HG03175 (cell line): ENCODE data around the gene TTLL11.

ENCODE experiments used
- ATAC-seq: cut with Tn5 transposase; IDR thresholded peaks from one replicate; pipeline ENCODE4 v1.9.1; 2021; ENCODE audit warnings: mild to moderate bottlenecking, moderate library complexity; ENCODE audit not compliant: unreplicated experiment

Gene TTLL11

GRCh38 chr9:122053567-122054350 lies 39.3 kb downstream of the TTLL11 start:
- ATAC-seq = no peak

DNA sequence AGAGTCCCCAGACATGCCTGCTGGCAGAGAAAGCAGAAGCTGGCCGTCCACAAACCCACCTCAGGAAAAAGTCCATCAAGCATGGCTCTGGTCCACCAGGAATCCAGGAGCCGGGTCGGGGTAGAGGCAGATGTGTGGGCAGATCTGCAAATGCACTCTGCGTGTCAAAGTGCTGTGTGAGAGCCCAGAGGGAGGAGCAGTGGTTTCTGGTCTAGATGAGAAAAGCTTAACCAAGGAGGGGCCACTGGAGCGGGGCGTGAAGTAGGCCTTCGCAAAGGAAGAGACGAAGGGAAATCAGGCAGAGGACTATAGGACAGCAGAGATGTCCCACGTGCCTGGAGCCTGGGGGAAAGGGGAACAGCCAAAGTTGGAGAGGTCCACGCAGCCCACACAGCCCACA lies 40.0 kb downstream of the TTLL11 start:
- ATAC-seq = no peak

- no peak for ATAC-seq
Observed at GRCh38 chr9:122051351-122052321, 41.5 kb downstream of the TTLL11 start.

- ATAC-seq = no peak
Observed at GRCh38 chr9:122050167-122050566, 42.9 kb downstream of the TTLL11 start.

GRCh38 chr9:122042056-122042455 lies 51.1 kb downstream of the TTLL11 start:
- ATAC-seq = no peak

DNA sequence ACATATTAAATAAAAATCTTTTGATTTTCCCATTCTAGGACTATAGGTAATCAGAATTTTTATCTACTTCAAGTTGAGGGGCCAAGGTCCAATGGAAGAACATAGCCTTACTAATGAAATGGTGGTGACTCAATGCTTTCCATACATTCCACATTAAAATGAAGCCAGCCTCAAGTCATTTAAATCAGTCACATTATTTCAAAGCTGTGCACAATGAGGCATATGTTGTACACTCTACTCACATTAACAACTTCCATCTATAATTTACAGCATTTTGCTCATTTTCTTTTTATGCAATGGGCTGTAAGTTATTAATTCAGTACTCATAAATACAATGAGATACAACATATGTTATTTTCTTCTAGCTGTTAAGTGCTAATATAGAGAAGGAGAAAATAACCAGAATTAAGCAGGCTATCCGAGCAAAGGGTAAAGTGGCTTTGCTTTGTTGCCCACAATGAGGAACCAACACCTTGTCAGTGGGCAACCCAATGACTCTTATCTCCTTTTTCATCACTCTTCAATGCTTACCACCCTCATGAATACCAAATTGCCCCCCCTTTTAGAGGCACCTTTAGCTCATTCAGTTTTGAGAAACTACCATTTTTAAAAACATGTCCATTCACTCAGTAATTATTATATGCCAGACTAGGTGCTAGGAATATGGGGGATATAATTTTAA lies 52.4 kb downstream of the TTLL11 start:
- no peak for ATAC-seq

- no peak for ATAC-seq
Observed at GRCh38 chr9:122039234-122039633, 53.9 kb downstream of the TTLL11 start.

DNA sequence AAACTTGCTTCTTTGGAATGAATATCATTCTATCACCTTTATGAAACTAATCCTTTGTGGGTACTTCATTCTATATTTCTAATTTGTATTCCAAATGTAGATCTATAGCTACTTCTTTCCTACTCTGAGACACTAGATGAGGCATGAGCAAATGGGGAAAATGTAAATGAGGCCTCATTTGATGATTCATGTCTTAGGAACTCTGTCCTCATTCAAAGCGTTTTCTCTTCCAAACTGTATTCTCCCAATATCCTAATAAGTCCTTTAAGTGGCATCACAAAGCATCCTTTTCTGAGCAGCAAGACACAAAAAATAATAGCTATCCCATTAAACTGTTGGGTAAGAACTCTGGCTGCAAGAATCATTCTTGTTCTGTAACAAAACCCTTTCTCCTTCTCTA lies 56.1 kb downstream of the TTLL11 start:
- no peak for ATAC-seq

- ATAC-seq = no peak
Observed at GRCh38 chr9:122036408-122036807, 56.7 kb downstream of the TTLL11 start.

DNA sequence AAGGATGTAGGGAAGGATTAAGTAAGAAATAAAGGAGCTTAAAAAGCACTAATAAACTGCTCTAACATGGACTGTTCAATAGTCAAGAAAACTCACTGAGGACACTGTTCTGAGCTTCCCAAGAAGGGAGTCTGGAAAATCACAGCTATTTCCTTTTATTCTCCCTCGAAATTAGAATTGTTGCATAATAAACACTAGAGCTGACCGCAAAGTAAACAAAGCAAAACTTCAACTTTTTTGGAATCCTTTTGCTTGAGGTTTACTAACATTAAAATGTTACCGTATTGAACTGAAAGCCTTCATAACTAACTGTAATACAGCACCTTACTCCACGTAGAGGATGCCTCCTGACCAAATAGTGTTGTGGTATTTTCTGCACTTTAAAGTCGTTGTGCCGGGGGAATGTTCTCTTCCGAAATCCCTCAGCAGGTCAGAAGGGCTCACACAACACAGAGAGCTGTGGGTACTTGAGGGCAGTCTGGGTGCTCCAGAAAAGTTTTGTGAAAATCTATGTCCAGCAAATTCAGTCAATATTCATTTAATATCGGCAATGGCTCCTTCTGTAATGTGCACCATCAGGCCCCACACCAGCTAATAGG lies 59.2 kb downstream of the TTLL11 start:
- ATAC-seq = no peak

DNA sequence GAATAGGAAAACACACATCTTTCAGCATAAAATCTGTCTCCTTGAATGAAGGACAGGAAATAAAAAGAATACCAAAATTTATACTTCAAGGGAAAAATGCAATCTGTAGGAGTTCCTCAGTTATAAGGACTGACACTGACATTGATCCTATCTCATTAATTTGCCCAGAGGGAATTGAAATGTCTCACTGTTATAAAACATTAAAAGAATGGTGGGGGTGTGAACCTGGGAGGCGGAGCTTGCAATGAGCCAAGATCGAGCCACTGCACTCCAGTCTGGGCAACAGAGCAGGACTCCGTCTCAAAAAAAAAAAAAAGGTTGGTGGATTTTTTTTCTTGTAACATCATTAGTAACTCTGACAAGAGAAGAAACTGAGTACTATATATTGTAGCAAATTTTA lies 60.8 kb downstream of the TTLL11 start:
- ATAC-seq = no peak

GRCh38 chr9:122031776-122032175 lies 61.3 kb downstream of the TTLL11 start:
- no peak for ATAC-seq

- ATAC-seq = no peak
Observed at GRCh38 chr9:122031157-122031556, 62.0 kb downstream of the TTLL11 start.

- no peak for ATAC-seq
Observed at GRCh38 chr9:122030357-122030756, 62.8 kb downstream of the TTLL11 start.

DNA sequence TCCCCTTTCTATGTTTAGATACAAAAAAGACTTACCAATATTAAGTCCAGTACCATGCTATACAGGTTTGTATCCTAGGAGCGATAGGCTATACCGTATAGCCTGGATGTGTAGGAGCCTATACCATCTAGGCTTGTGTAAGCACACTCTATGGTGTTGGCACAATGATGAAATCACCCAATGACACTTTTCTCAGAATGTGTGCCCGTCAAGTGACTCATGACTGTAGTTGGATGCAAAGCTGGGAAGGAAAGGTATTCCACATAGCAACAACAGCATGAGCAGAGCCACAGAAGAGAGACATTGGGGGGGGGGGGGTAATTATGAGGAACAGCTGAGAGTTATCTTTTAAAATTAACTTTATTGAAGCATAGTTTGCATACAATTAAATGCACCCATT lies 63.2 kb downstream of the TTLL11 start:
- ATAC-seq = no peak

GRCh38 chr9:122028089-122028488 lies 65.0 kb downstream of the TTLL11 start:
- ATAC-seq = no peak

- ATAC-seq = no peak
Observed at GRCh38 chr9:122020398-122020797, 72.7 kb downstream of the TTLL11 start.

DNA sequence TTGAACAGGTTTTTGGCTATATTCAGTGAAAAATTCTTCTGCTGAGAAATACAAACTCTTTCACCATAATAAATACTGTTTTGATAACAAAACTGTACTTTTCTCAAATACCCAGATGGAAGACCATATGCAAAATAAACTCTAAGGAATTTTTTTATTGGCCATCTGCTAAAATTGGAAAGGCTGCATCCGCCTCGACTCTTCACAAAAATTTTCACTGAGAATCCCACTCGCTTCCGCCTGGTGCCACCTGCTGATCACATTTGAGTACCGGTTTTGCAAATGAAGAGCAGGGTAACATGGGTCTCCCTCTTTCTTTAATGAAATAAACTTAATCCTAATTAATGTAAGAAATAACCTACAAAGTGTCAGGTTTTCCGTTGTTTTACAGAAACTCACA lies 76.4 kb downstream of the TTLL11 start:
- no peak for ATAC-seq

DNA sequence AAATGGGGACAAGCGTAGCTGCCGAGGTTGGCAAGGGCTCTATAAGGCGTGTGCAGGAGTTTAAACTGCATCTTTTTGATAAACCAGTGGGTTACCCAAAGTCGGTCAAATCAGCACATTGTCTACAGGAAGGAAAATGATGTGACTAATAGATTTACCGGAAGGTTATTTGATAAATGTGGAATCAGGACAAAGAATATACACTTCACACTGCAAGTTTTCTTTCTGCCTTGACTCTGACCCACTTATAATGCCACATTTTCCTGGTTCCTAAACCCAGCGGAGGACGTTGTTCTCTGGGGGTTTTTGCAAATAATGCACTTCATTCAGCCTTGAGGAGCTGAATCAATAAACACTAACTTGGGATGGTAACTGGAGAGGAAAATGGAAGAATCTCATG lies 76.8 kb downstream of the TTLL11 start:
- ATAC-seq = no peak

- ATAC-seq = no peak
Observed at GRCh38 chr9:122015170-122015821, 77.8 kb downstream of the TTLL11 start.
